UCSD-AML1 (cell line): ENCODE data around the gene WNT4.

Experiments used
- DNase-seq: peaks from one replicate; lab custom pipeline; 2025; ENCODE audit not compliant: unreplicated experiment; lab: John Stamatoyannopoulos, UW

WNT4 gene

DNA sequence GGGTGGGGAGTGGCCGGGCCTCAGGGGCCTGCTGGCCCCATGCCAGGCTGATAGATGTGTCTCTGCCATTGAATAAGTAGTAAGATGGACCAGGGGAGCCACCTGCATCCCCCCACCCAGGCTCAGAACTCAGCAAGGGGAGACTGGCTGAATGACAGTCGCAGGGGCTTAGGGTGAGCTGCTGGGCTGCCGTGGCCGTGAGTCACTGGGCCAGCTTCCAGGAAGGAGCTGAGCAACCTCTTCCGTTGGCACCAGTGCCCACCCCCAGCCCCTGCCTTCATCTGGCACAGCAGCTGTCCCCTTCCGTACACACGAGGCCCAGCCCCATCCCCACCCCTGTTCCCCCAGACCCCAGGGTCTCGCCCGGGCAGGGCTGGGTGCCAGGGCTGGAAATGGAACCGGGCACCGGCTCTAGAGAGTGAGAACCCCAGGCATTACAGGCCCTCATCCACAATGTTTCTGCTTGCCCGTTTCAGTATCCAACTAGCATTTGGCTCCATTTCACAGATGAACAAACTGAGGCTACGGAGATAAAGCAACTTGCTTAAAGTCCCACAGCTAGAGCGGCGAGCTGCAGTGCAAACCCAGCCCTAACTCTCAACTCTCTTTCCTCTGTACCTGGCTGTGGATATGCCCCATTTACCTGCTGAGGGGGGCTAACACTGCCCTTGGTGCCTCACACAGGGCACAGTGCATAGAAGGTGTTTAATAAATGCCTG, 10.2 kb downstream of the WNT4 start:
- DNase-seq = no peak

DNA sequence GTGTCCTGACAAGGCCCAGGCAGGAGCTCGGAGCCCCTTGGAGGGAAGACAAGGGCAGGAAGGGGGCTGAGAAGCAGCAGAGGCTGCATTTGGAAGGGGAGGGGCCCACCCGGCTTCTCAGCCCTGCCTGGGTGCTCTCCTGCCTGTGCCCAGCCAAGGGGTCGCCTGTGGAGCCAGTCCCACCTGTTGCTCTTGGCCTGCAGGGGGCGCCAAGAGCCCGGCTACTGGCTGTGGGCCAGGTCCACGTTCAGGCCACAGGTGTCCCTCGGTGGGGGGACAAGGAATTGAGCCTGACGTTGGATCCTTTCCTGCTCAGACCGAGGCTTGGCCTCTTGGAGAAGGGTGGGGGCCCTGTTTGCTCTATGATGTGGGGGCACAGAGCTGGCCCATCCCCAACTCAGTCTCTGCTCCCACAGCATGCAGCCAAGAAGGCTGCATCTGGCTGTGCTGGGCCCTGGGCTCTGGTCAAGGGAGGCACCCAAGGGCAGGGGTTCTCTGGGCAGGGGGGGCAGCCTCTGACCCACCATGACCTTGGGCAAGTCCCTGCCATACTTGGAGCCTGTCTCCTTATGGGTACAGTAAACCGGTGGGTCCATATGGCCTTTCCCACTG, 10.9 kb downstream of the WNT4 start:
- peak; percentile 62 for DNase-seq

DNA sequence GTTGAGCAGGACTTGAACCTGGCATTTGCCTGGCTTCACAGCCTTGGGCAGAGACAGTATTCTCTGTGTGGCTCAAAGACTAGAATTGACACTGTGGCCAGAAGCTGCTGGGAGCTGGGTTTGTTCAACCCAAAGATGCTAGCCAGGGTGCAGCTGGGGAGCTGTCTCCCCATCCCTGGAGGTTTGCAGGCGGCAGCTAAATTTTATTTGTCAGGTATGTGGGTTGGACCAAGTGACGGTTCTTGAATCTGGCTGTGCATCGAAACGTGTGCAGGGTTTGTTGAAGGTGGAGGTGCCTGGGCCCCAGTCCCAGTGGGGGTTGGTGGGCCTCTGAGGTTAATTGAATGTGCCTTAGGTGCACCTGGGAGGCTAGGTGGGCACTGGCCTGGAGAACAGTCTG, 11.8 kb downstream of the WNT4 start:
- no peak for DNase-seq

DNA sequence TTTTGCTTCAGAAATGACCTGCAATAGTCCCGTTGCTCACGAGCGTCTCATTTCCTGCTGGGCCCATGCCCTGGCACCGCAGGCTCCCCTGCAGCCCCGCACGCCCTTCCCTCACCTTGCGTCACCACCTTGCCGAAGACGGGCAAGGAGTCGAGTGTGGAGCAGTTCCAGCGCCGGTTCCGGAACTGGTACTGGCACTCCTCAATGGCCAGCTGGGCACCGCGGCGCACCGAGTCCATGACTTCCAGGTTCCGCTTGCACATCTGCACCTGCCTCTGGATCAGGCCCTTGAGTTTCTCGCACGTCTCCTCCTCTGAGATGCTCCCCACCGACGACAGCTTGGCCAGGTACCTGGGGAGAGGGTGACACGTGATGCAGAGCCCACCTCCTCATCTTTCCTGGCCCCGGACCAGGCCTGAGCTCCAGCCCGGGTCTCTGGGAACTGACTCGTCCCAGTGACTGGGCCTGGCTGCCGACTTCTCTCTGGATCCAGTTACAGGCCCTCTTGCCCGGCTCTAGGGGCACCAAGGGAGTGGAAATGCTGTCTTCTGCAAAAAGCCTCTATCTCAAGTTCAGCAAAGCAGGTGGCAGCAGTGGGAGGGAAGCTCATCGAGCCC, 13.3 kb downstream of the WNT4 start:
- DNase-seq = no peak

DNA sequence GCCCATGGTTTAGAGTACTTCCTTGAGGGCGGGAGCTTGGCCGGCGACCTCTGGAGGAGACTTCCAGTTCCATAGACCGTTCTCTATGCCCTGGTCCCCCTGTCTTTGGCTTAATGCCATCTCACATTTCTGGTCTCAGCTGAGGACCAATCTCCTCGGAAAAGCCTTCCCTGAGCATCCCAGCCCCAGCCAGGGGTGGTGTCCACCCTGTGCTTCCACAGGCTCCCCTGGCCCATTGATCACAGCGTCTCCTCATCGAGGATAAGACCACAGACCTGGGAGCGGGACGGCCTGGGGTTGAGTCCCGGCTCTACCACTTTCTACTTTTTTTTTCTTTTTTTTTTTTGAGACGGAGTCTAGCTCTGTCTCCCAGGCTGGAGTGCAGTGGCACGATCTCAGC, 14.5 kb downstream of the WNT4 start:
- peak; percentile 62 for DNase-seq

DNA sequence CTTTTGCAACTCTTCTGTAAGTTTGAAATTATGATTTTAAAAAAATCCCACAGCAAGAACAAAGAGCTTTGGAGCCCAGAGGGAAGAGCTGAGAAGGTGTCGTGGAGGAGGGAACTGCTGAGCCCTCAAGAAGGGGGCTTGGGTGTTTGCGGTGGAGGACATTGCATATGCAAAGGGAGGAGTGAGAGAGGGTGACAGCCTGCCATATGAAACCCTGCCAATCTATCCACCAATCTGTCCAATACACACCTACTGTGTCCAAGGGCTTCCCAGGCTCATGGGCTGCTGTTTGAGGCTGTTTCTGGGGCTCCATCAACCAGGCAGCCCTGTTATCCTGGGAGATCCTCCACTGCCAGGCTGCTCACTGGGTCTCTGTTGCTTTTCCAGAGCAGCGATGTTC, 15.2 kb downstream of the WNT4 start:
- DNase-seq = no peak

DNA sequence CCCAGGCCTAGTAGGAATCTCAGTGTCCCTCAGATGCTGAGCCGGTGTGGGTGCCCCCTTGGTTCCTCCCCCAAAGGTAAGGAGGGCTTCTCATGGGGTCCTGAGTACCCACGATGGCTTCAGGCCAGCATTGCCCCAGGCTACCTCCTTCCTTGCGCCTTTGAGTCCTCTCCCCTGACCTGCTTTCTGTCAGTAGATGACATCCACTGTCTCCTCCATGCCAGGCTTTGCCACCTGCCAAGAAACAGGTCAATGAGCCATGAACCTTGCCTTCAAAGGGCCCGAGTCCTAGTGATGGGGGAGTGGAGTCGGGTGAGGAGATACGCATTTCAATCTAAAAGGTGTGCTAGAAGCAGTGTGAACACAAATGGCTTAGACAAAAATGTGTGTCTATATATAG, 15.6 kb downstream of the WNT4 start:
- no peak for DNase-seq

DNA sequence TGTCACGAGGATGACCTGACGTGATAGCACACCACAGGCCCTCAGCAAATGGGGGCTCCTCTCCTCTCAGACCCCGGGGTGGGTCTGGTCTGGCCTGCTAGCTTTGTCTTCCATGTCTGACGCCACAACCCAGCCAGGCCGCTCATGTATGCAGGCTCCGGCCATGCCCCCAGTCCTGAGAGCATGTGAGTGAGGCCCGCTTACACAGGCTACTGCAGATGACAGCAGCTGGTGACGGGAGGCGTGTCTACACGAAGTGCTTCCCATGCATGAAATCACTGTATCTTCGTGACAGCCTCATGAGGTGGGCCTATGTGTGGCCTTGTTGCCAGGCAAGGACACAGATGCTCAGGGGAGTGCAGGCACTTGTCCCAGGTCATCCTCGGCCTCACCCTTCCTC, 16.4 kb downstream of the WNT4 start:
- DNase-seq = no peak

DNA sequence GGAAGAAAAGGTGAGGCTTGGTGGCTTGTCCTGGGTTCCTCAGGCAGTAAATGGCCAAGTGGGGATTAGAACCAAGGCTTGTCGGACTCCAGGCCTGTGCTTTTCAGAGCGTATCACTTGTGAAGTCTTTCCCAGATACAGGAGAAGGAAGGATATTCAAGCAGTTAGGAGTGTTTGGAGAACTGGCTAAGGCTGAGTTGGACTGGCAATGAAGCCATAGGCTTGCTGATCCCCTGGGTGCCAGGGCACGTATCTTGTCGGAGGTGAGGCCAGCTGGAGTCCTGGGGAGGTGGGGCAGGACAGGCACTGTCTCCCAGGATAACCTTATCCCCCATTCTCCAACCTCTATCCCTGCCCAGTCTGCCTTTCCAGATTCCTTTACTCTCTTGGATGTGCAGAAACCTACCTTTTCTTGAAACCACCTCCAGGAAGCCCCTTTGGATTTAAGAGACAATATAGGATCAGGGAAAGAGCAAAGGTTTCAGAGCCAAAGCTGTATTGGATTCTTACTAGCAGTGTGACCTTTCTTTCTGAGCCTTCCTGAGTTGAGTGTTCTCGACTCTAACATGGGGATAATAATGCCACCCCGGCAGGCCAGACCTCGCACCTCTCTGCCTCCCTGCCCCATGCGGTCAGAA, 18.2 kb downstream of the WNT4 start:
- DNase-seq = no peak

DNA sequence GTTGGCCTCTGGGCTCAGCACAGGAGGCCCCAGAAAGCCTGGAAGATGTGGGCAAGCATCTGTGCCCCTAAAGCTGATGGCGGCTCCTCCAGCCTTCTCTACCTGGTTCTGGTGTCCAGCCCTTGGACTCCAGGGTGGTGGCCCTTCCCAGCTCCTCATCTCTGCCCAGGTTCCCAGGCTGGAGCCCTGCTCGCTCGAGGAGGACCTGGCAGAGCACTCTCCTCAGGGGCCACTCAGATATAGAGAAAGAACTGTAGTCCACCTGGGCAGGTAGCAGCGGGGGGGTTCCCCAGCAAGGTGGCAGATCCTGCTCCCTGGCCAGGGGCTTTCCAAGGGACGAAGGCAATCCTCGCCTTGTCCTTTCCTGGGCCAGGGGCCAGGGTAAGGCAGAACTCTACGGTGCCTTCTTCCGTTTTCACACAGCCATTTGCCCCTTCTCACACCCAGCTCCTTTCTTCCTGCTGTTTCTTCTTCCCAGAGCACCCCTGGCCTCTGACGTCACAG, 18.9 kb downstream of the WNT4 start:
- DNase-seq = no peak

DNA sequence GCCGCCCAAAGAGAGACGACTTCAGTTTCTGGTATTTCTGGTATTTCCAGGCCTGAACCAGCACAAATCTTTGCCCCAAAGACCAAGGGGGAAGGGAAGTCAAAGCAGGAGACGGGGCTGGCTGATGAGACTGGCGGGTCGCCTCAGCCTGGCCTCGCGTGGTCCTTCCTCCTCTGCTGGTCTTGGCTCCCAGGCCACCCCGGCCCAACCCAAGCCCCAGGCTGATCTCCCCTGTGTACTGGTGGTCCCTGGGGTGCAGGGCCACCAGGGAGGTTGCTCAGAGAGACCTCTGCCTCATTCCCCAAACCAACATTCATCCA, 19.9 kb downstream of the WNT4 start:
- DNase-seq = no peak

DNA sequence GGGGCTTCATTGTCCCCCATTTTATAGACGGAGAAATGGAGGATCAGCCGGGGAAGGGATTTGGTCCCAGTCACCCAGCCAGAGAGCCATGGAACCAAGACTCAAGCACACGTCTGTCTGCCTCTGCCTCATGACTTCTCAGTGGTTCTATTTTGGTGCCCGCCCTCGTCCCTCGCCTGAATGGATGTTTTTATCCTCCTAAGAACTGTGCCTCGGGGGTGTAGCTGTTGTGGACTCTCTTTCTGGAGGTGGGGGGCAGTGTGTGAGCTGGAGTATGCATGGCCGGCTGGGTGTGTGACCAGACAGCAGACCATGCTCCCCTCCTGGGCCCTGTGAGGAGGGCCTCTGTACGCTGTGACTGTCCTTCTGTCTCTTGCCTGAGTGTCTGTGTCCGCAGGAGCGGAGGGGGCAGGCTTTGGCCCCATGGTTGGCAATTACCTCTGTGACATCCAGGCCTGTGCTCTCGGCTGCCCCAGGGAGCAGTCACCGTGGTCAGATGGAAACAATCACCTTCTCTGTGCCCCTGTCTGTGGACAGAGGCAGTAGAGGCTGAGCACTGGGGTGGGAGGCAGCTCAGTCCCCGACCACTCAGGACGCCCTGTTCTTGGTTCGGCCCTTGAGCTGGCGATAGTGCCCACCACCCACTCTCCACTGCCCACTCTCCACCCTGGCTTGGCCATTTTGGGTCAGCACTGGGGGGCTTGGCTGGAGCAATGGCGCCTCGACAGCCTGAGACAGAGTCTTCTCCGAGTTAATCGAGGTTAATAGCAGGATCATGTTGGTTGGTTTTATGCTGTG, 20.4 kb downstream of the WNT4 start:
- no peak for DNase-seq

DNA sequence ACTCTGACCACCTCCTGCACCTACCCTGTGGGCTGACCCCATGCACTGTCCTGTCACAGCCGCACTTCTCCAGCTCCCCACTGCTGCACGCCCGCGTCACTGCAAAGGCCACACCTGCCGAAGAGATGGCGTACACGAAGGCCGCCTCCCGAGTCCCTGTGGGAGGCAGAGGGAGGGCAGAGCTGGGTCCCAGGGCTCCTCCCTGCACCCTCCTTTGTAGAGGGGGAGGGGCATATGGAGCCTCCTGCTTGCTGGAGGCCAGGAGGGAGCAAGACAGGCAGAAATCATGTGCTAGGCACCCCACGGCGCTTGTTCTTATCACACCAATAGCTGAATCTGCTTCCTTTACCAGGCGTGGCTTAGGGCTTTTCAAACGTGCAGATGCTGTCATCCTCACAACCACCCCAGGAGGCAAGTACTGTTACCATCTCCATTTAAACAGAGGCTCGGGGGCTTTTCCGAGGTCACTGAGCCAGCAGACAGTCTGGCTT, 21.4 kb downstream of the WNT4 start:
- no peak for DNase-seq

DNA sequence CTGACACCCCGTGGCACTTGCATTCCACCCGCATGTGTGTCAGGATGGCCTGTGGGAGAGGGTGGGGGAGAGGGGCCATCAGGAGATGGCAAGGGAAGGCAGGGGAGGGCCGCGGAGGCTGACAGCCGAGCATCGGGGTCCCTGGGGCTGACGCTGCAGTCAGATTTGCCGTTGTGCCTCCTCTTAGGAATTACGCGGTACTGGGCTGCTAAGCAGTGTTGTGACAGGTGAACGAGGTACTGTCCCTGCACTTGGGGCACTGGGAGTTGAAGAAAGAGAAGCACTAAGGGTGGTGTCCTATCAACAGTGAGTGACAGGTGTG, 22.5 kb downstream of the WNT4 start:
- no peak for DNase-seq

DNA sequence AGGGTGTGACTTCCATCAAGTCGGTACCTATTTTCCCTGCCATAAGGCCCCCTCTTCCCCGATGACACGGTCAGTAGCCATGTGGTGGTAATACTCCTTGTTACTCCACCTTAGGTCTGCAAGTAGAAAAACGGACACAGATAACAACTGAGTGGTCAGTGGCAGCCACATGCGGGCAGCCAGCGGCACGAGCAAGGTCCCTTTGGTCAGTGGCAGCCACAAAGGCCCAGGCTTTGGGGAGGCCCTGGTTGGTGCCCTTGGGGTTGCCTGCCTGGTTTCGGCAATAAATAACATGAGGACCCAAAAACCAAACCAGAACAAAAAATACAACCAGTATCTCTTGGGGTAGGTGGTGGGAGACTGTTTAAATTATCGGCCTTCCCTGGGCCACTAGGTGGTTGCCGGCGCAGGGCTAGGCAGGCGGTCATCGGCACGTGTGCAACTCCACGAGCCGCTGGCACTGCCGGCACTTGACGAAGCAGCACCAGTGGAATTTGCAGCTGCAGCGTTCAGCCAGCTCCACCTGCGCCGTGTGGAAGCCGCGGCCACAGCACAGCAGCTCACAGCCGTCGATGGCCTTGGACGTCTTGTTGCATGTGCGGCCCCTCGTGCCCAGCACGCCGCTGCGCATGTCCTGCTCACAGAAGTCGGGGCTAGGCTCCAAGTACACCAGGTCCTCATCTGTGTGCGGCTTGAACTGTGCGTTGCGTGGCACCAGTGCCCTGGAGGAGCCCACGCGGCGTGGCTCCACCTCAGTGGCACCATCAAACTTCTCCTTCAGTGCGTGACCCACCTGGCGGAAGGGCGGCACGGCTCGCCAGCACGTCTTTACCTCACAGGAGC, 23.1 kb downstream of the WNT4 start:
- DNase-seq = no peak

DNA sequence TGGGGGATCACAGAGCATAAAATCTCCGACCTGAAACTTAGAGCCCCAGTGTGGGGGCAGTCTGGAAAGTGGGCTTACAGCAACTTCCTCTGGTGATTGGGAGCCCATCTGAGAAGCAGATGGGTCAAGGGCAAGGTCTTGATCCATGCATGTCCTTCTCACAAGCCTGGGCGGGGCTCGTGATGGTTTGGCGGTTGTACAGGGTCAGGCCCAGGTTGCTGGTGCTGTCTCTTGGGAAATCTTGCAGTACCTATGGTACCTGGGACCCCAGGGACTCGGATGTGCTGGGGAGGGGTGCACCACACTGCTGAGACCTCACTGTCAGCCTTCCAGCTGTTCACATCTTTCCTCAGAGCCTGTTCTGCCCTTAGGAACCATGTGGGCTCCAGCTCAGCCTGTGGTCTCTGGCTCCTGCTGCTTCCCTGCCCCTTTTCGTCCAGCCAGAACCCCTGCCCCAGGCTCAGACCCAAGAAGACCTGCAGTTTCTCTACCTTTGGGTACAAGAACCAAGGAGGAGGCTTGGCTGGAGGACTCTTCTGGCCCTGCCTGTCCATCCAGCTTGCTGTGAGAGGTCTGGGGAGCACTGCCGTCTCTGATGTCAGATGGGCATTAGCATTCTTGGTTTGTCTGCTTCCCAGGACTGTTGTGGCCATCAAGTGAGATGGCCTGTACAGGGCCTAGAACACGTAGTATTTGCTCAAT, 24.5 kb downstream of the WNT4 start:
- no peak for DNase-seq

DNA sequence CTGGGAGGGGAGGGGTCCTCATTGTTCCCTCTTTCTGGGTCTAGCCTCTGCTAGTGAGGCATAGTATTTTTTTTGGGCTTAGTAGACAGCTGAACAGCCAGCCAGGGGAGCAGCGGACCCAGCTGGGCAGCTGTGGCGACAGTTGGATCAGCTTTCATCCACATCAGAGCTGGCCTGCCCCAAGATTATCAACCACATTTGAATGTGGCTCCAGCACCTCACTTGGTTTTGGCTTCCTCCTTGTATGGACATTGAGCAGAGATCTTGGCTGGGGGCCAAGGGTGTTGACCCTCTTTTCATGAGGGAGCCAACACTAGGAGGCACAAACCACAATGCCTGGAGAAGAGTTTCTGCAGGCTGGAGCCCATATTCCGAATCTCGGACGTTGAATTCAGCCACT, 25.0 kb downstream of the WNT4 start:
- DNase-seq = no peak

DNA sequence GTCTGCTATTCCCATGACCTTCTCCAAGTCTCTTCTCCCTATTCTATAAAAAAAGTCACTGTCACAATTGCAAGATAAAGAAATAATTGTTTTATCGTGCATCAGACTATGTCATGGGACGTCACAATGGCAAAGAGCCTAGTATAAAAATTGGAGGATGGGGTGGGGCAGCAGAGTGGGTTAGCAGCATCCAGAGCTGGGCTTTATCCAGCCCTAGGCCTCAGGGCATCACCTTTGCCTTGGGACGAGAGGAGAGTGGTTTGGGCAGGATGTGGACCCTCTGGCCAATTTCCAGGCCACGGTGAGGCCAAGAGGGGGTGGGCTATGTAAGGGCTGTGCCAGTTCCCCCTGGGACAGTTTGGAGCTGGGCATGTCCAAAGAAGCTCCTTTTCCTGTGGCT, 25.7 kb downstream of the WNT4 start:
- no peak for DNase-seq

DNA sequence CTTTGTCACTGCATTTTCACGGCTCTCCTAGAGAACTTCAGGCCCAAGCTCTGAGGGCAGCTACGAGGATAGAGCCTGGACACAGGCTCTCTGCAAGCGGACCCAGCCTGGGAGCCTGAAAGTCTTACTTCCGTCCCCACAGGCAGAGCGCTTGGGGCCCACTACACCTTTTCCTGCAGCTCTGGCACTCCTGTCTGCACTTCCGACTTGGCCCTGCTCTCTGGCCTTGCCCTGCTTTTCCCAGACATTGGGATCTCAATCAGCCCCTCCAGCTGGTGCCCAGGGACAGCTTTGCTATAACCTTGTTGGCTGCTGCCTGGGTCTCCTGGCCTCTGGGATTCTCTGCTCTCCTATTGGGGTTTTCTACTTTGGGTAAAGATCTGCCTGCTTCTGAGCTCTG, 27.6 kb downstream of the WNT4 start:
- DNase-seq = no peak
